GM12878 (cell line): ENCODE measurements around the gene HCFC2. TPM values are rescaled to one million over a fixed set of nuclear protein-coding genes. Genes with fewer than 3 reads are reported as not detected.

ENCODE experiments used
- ATAC-seq: fragments of 200-7000 bp; cut with Tn5 transposase; 3 replicates; pipeline ENCODE4 v1.9.1; 2020; ENCODE audit warnings: mild to moderate bottlenecking, moderate library complexity
- BruUV-seq: library from RNA; stranded (reverse); fragments of 400-500 nt; replicated peaks from 2 replicates; lab custom pipeline; 2021; lab: Mats Ljungman, UMichigan
- CTCF ChIA-PET: fragments of 300-600 bp; sonication (Branson Sonifier 250); formaldehyde crosslinking; extraction: SDS; loops from one replicate; lab custom pipeline; 2021; ENCODE audit warnings: inconsistent platforms; lab: Yijun Ruan, JAX
- POLR2A ChIA-PET: fragments of 350-600 bp; formaldehyde crosslinking; extraction: SDS; loops from one replicate; lab custom pipeline; 2021; ENCODE audit warnings: inconsistent platforms; lab: Charles Lee
- RAD21 ChIA-PET: fragments of 300-600 bp; sonication (Branson Sonifier 250); formaldehyde crosslinking; loops from one replicate; lab custom pipeline; 2023; ENCODE audit warnings: antibody characterized with exemption; ENCODE audit not compliant: unreplicated experiment; lab: Charles Lee
- SMC1A ChIA-PET: fragments of 300-600 bp; sonication (Branson Sonifier 250); formaldehyde crosslinking; loops from one replicate; lab custom pipeline; 2023; ENCODE audit not compliant: unreplicated experiment, uncharacterized antibody; lab: Charles Lee
- DNase-seq: peaks from one replicate; pipeline ENCODE4 v3.0.0-alpha.2; 2011; ENCODE audit warnings: low read depth, low spot score
- FAIRE-seq: peaks from 3 replicates; lab custom pipeline; 2011; peaks lifted over from hg19 to GRCh38; lab: Jason Lieb, UNC
- H2AFZ ChIP-seq: 2 replicates; pipeline ENCODE4 v1.6.0; 2011; ENCODE audit warnings: low read depth, low read length, control low read depth; ENCODE audit not compliant: control insufficient read depth
- H3K27ac ChIP-seq: 2 replicates; pipeline ENCODE4 v1.5.1; 2011; ENCODE audit warnings: control low read depth; ENCODE audit not compliant: control insufficient read depth, insufficient read depth
- H3K27me3 ChIP-seq, 2 experiments: replicated peaks in 1 of 2; 2 replicates each; pipeline versions ENCODE4 v1.6.0 to v1.6.1; 2011; ENCODE audit warnings: low read length in 1 of 2; ENCODE audit not compliant: control insufficient read depth in 2 of 2, insufficient read depth in 2 of 2
- H3K36me3 ChIP-seq, 2 experiments: 2 replicates each; pipeline ENCODE4 v1.5.1; 2011; ENCODE audit warnings: low read length in 1 of 2; ENCODE audit not compliant: control insufficient read depth in 2 of 2, insufficient read depth in 2 of 2
- H3K4me1 ChIP-seq: 2 replicates; pipeline ENCODE4 v1.6.1; 2011; ENCODE audit warnings: mild to moderate bottlenecking, low read length, moderate library complexity, mixed read lengths; ENCODE audit not compliant: control insufficient read depth, insufficient read depth
- H3K4me2 ChIP-seq: 2 replicates; pipeline ENCODE4 v1.6.0; 2011; ENCODE audit warnings: control low read depth; ENCODE audit not compliant: control insufficient read depth, insufficient read depth
- H3K4me3 ChIP-seq: fragments of 200-600 bp; sonication (generic); 2 replicates; pipeline ENCODE4 v1.5.1; 2016
- H3K79me2 ChIP-seq: 2 replicates; pipeline ENCODE4 v1.6.0; 2011; ENCODE audit warnings: low read length; ENCODE audit not compliant: control insufficient read depth, insufficient read depth
- H3K9ac ChIP-seq: 2 replicates; pipeline ENCODE4 v1.8.0; 2011; ENCODE audit warnings: low read length, control low read depth, mixed read lengths; ENCODE audit not compliant: control insufficient read depth, insufficient read depth
- H3K9me3 ChIP-seq: replicated peaks from 3 replicates; pipeline ENCODE4 v1.5.1; 2011; ENCODE audit warnings: mild to moderate bottlenecking, low read length; ENCODE audit not compliant: control insufficient read depth, insufficient read depth
- H4K20me1 ChIP-seq: 2 replicates; pipeline ENCODE4 v1.6.0; 2011; ENCODE audit not compliant: control insufficient read depth, insufficient read depth
- BCL11A ChIP-seq: IDR thresholded peaks from 2 replicates; pipeline ENCODE4 v1.6.1; 2011; ENCODE audit warnings: low read depth, low read length
- BHLHE40 ChIP-seq, 2 experiments: fragments of 450-650 bp in 1 of 2; IDR thresholded peaks; 2 replicates each; pipeline ENCODE4 v1.6.1; 2011 to 2017; ENCODE audit warnings: low read depth in 2 of 2, borderline replicate concordance in 1 of 2, improper control_type of control experiment in 1 of 2, low read length in 1 of 2, mild to moderate bottlenecking in 1 of 2
- BMI1 ChIP-seq: fragments of 450-650 bp; IDR thresholded peaks from 2 replicates; pipeline ENCODE4 v1.6.1; 2016; ENCODE audit warnings: mild to moderate bottlenecking, moderate library complexity, borderline replicate concordance
- BRCA1 ChIP-seq: IDR thresholded peaks from 2 replicates; pipeline ENCODE4 v1.6.1; 2011; ENCODE audit warnings: low read depth, low read length, improper control_type of control experiment
- CBFB ChIP-seq: IDR thresholded peaks from 2 replicates; pipeline ENCODE4 v1.6.1; 2016; ENCODE audit warnings: antibody characterized with exemption, low read depth
- DPF2 ChIP-seq: fragments of 450-650 bp; IDR thresholded peaks from 2 replicates; pipeline ENCODE4 v1.6.1; 2017; ENCODE audit warnings: mild to moderate bottlenecking
- E4F1 ChIP-seq: fragments of 450-650 bp; IDR thresholded peaks from 2 replicates; pipeline ENCODE4 v1.6.1; 2018; ENCODE audit warnings: borderline replicate concordance, mild to moderate bottlenecking; ENCODE audit not compliant: partially characterized antibody
- ETV6 ChIP-seq, 2 experiments: fragments of 450-650 bp in 1 of 2; IDR thresholded peaks in 1 of 2; conservative IDR thresholded peaks in 1 of 2; 2 replicates each; pipeline ENCODE4 v1.6.1; 2014; ENCODE audit warnings: antibody characterized with exemption in 1 of 2, borderline replicate concordance in 1 of 2, low read depth in 1 of 2, mild to moderate bottlenecking in 1 of 2, moderate library complexity in 1 of 2
- GATAD2B ChIP-seq: fragments of 450-650 bp; conservative IDR thresholded peaks from 2 replicates; pipeline ENCODE4 v1.6.1; 2017; ENCODE audit warnings: low read depth, mild to moderate bottlenecking, moderate library complexity
- JUND ChIP-seq: IDR thresholded peaks from 2 replicates; pipeline ENCODE4 v1.6.1; 2012; ENCODE audit warnings: low read depth, mild to moderate bottlenecking, low read length, improper control_type of control experiment, moderate library complexity
- MYB ChIP-seq: fragments of 150-350 bp; IDR thresholded peaks from 2 replicates; pipeline ENCODE4 v1.6.1; 2014; ENCODE audit warnings: mild to moderate bottlenecking, low read depth, low read length, borderline replicate concordance
- POLR2A ChIP-seq: IDR thresholded peaks from 2 replicates; pipeline ENCODE4 v1.6.1; 2011; ENCODE audit warnings: low read depth, mild to moderate bottlenecking, low read length
- TARDBP ChIP-seq: IDR thresholded peaks from 2 replicates; pipeline ENCODE4 v1.6.1; 2016; ENCODE audit warnings: borderline replicate concordance
- WRNIP1 ChIP-seq: IDR thresholded peaks from 2 replicates; pipeline ENCODE4 v1.6.1; 2011; ENCODE audit warnings: low read depth, low read length, improper control_type of control experiment, borderline replicate concordance
- ZBED1 ChIP-seq: IDR thresholded peaks from 2 replicates; pipeline ENCODE4 v1.6.1; 2016; ENCODE audit warnings: borderline replicate concordance
- ZNF217 ChIP-seq: fragments of 450-650 bp; IDR thresholded peaks from 2 replicates; pipeline ENCODE4 v1.6.1; 2017; ENCODE audit warnings: antibody characterized with exemption, mild to moderate bottlenecking
- ZSCAN29 ChIP-seq: fragments of 450-650 bp; IDR thresholded peaks from 2 replicates; pipeline ENCODE4 v1.6.1; 2017; ENCODE audit warnings: mild to moderate bottlenecking, moderate library complexity
- WGBS: methylation state at CpG from one replicate; pipeline ENCODE4 v1.1.6; 2016; ENCODE audit warnings: low lambda C conversion rate; ENCODE audit not compliant: insufficient replicate concordance, insufficient coverage; ENCODE audit errors: missing lambda C conversion rate; 5-methylcytosine and 5-hydroxymethylcytosine counted together
- in situ Hi-C: fragments of 300-500 bp; cut with MboI; formaldehyde crosslinking; loops from 9 replicates; pipeline ENCODE4 v1.14.3; 2018; ENCODE audit warnings: mixed read lengths
- intact Hi-C: fragments of 100-400 bp; cut with micrococcal nuclease; formaldehyde crosslinking; loops from one replicate; pipeline ENCODE4 v1.14.2; 2022; ENCODE audit not compliant: unreplicated experiment
- polyA plus RNA-seq, 11 experiments: library from polyadenylated mRNA; depleted of rRNA in 4 of 11; unstranded in 6 of 11; stranded (reverse) in 5 of 11; fragments of >200 nt; fragmentation: Nextera tagmentation in 4 of 11; fragmentation: Illumina TruSeq in 1 of 11; extraction: Ambion mirVana in 4 of 11; extraction: Trizol in 1 of 11; gene quantifications; 1 replicate in 1 of 11; 2 replicates in 10 of 11; pipeline versions ENCODE4 v1.2.1 to v1.2.3, GENCODE V29; 2011 to 2016; ENCODE audit warnings: inconsistent platforms in 2 of 11, missing spikeins in 2 of 11, low read depth in 1 of 11
- total RNA-seq, 4 experiments: library from RNA; depleted of rRNA in 3 of 4; stranded (reverse); fragments of >200 nt in 3 of 4; fragmentation: Illumina TruSeq in 1 of 4; extraction: Trizol in 1 of 4; gene quantifications; 2 replicates each; pipeline versions ENCODE4 v1.2.1 to v1.2.3, GENCODE V29; 2013 to 2021
- TF ChIP-seq, protein P1 (sequence below): IDR thresholded peaks from 2 replicates; pipeline ENCODE4 v1.6.1; 2012; ENCODE audit warnings: low read depth, low read length, improper control_type of control experiment

HCFC2 gene
- total and polyA plus RNA-seq, 10 of the 15 experiments (the other 5 are each of a cell fraction or from before 2014, with no cell fraction given), result 1.8 to 14.2 (median 9.3) TPM

DNA sequence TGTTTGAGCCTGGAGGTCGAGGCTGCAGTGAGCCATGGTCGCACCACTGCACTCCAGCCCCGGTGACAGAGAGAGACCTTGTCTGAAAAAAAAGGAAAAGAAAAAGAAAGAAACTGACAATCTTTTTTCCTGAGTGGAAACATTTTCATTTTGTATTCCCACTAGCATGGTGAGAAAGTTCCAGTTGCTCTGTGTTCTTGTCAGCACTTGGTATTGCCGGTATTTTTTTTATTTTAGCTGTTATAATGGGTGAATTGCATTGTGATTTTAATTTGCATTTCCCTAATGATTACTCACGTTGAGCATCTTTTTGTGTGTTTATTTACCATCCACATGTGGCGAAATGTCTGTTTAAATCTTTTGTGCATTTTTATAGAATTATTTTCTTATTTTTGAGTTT is 40.0 kb upstream of the HCFC2 start:
- Histone ChIP-seq H3K36me3 (no peaks in the 10 kb centered on the region), H3K4me3 (no peak overlapping the region), H2AFZ (no peak overlapping the region), H3K4me2 (no peak overlapping the region), H3K79me2 (no peaks in the 10 kb centered on the region), H3K27ac (no peak overlapping the region), H3K9ac (no peak overlapping the region), H3K4me1 (no peaks in the 10 kb centered on the region), H4K20me1 (no peaks in the 10 kb centered on the region), H3K27me3 (no peaks in the 10 kb centered on the region; a peak in 1 of 4 replicates), H3K9me3 (no peaks in the 10 kb centered on the region)
- CTCF ChIA-PET, result no interaction called here
- no peak for DNase-seq
- FAIRE-seq, result no peak
- in situ Hi-C loops, result no loop called here
- no peak for ATAC-seq
- intact Hi-C loops, result no loop called here
- POLR2A ChIA-PET, result no interaction called here
- WGBS, result 47% methylated on average over 6 of the region's 6 CpGs
- RAD21 ChIA-PET, result no interaction called here
- no peak for TF ChIP-seq POLR2A
- no peak for TF ChIP-seq BHLHE40 (IDR thresholded peaks at IDR 0.05; ENCODE audit: borderline replicate concordance in 1 of 2, low read depth in 2 of 2, low read length in 1 of 2)
- TF ChIP-seq E4F1, result no peak
- TF ChIP-seq MYB, result no peak
- no peak for TF ChIP-seq GATAD2B
- TF ChIP-seq BMI1, result no peak
- no peak for TF ChIP-seq JUND
- TF ChIP-seq TARDBP, result no peak
- no peak for TF ChIP-seq ETV6 (conservative IDR thresholded peaks at IDR 0.05 in 1 of 2, IDR thresholded peaks at IDR 0.05 in 1 of 2; ENCODE audit: borderline replicate concordance in 1 of 2, low read depth in 1 of 2)
- no peak for TF ChIP-seq ZSCAN29
- TF ChIP-seq CBFB, result no peak
- no peak for TF ChIP-seq ZBED1
- TF ChIP-seq, protein P1, sequence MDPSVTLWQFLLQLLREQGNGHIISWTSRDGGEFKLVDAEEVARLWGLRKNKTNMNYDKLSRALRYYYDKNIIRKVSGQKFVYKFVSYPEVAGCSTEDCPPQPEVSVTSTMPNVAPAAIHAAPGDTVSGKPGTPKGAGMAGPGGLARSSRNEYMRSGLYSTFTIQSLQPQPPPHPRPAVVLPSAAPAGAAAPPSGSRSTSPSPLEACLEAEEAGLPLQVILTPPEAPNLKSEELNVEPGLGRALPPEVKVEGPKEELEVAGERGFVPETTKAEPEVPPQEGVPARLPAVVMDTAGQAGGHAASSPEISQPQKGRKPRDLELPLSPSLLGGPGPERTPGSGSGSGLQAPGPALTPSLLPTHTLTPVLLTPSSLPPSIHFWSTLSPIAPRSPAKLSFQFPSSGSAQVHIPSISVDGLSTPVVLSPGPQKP, result no peak
- TF ChIP-seq BRCA1, result no peak
- TF ChIP-seq BCL11A, result no peak
- no peak for TF ChIP-seq ZNF217
- no peak for TF ChIP-seq WRNIP1
- TF ChIP-seq DPF2, result no peak
- SMC1A ChIA-PET, result no interaction called here
- BruUV-seq, result no TSS peak
